DMS53 treated with DMSO at 0.1 percent for 48 hours (cell line): ENCODE results near the gene TBX21.
A peak's percentile ranks its signal among the peaks of the same experiment; 100 is the strongest.
"Not testable (repeated sequence)": the region's sequence is repeated elsewhere in the genome, so short reads cannot be mapped to it uniquely, and the experiment has no call there.

Source experiments
- DNase-seq: peaks from one replicate; lab custom pipeline; 2025; ENCODE audit not compliant: unreplicated experiment; lab: John Stamatoyannopoulos, UW

Gene TBX21

DNA sequence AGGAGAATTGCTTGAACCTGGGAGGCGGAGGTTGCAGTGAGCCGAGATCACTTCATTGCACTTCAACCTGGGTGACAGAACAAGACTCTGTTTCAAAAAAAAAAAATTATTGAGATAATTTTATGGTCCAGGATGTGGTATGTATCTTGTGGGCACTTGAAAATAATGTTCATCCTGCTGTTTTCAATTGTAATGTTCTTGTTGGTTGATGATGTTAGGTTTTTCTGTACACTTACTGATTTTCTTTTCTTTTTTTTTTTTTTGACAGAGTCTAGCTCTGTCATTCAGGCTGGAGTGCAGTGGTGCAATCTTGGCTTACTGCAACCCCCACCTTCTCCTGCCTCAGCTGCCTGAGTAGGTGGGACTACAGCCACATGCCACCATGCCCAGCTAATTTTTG lies 29.7 kb downstream of the TBX21 start:
- DNase-seq, result no peak

DNA sequence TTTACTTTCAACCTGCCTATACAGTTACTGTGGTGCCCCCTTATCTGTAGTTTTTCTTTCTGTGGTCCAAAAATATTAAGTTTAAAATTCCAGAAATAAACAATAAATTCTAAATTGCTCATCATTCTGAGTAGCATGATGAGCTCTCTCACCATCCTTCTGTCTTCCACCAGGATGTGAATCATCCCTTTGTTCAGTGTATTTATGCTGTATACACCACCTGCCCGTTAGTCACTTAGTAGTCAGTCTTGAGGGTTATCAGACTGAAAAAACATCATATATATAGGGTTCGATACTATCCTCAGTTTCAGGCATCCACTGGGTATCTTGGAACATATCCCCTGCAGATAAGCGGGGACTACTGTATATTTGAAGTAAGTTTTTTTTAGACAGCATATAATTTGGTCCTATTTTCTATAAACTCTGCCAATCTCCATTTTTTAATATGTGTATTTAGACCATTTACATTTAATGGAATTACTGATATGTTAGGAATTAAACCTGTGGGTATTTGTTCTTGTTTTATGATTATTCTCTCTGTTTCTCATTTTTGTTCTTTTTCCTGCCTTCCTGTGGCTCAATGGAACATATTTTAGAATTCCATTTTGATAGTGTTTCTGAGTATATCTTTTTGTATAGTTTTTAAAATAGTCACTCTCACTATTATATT lies 31.0 kb downstream of the TBX21 start:
- peak; percentile 13 for DNase-seq

DNA sequence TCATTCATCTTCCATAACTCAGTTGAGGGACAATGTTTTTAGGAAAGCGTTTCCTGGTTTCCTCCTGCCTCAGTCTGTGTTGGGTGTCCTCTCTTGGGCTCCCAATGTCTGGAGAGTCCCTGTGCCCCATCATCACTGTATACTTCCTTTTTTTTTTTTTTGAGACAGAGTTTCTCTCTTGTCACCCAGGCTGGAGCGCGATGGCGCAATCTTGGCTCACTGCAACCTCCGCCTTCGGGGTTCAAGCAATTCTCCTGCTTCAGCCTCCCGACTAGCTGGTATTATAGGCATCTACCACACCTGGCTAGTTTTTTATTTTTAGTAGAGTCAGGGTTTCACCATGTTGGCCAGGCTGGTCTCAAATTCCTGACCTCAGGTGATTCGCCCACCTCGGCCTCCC lies 40.6 kb downstream of the TBX21 start:
- not testable (repeated sequence) for DNase-seq

DNA sequence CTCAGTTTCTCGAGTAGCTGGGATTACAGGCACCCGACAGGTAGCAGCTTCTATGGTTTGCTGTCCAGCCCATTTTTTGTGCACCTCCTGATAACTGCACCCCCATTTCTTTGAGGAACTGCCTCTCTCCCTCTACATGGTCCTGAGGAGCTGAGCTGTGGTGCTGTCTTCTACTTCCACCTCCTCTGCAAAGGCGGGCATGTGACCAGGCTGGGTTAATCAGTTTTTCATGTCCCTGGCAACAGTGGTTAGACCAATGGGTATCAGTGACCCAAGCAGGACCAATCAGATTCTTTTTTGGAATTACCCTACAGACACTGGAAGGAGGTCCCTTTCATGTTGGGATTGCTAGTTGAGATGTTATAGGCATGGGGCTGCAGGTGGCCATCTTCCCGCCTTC lies 41.3 kb downstream of the TBX21 start:
- DNase-seq, result no peak

DNA sequence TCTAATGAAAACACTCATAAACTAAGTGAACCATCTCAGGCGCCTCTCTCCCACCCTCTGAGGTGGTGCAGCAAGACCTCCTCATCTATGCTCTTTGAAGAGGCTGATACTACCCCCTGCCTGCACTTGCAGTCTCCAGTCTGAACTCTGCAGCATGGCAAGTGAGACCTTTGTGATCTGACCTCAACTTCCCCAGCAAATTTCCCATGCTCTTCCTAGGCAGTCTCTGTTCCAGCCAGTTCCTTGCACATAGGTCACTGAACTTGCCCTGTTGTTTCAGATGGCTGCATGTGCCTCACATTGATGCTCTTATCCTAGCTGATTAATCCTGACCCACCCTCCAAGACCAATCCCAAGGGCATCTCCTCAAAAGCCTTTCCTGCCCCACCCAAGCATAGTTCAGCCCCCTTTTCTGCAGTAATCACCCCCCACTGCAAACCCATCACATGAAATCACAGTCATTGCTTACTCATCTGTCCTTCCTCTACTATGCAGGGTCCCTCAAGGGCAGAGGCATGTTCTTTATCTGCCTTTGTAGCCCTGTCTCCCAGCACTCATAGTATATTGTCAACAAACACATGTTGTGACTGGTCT lies 42.0 kb downstream of the TBX21 start:
- no peak for DNase-seq

DNA sequence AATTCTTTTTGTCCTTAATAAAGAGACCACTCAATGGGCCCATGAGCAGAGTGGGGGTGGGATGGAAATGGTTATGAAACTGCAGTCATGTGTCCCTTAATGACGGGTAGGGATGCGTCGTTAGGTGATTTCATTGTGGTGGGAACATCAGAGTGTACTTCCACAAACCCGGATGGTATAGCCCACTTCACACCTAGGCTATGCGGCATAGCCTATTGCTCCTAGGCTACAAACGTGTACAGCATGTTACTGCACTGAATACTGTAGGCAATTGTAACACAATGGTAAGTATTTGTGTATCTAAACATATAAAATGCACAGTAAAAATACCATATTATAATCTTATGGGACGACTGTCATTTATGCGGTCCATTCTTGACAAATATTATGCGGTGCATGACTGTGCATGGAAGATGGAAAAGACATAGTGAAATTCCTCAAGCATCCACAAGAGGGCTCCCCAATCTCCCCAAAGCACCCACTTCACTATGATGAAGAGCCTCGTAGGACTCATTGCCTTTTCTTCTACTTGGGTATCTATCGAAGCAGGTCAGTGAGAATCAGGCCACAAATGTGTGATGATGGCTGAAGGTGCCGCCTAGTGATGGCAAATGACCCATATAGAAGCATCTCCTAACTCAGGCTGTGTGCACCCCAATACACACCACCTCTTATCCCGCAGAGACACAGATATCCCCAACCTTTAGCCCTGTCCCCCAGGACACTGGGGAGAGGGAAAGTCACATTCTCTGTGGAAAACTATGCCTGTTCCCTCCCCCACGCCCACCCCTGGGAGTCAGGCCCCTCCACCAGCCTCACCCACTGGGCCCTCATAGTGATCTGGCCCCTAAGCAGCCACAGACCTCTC lies 43.5 kb downstream of the TBX21 start:
- peak; percentile 60 for DNase-seq

DNA sequence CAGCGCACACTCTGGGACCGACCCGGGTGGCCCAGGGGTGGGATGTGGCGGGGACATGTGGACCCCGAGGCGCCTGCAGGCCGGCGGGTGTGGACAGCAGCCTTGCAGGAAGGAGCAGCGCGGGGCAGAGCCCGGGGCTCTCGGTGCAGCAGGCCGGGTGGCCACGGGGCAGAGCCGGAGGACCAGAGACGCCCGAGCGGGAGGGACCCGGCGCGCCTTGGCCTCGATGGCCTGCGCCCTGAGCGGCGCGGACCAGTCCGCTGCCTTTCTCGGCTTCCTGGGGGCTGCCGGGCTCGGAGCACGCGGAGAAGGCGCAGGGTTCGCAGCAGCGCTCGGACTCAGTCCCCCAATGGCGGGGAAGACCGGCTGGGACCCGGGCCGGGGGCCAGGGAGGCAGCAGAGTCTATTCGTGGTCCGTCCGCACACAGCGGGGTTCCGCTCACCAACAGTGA lies 45.2 kb downstream of the TBX21 start:
- no peak for DNase-seq

DNA sequence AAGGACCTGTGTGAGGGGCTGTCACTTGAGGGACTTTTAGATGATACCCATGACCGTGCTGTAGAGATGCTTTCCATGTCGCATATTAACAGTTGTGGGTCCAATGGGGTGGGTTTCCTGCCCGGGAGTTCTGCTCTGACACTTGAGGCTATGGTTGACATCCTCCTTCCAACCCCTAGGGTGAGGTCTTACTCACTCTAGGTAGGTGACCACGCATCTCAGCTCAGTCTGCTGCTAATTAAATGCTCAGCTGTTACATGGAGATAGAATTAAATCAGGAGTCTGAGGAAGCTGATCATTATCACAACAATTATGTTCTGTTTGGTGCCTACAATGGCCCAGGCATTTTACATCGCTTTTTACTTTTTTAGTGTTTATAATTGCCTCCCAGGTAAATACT lies 48.4 kb downstream of the TBX21 start:
- DNase-seq, result no peak

DNA sequence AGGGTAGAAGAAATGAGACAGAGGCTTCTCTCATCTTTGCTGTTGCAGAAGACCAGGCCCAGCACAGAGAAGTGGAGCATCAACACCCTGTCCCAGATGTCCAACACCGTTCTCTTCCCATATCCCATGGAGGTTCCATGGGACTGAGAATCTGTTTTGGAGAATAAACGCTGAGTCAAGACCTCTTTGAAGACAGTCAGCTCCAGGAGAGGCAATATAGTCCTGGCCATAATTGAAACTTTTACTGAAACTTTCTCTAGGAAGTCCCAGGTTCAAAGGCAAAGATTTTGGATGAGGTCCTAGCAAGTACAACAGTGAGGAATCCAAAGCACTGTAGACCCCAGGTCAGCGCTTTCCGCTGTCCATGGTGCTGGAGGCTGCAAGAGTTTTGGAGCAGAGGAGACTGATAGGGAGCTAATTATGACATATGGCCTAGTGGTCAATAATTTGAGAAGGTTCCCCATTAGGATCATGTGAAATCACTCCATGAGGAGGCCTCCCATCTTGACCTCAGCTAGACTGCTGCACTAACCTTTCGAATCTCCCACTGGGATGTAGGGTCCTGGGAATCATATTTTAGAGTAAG lies 52.6 kb downstream of the TBX21 start:
- no peak for DNase-seq

DNA sequence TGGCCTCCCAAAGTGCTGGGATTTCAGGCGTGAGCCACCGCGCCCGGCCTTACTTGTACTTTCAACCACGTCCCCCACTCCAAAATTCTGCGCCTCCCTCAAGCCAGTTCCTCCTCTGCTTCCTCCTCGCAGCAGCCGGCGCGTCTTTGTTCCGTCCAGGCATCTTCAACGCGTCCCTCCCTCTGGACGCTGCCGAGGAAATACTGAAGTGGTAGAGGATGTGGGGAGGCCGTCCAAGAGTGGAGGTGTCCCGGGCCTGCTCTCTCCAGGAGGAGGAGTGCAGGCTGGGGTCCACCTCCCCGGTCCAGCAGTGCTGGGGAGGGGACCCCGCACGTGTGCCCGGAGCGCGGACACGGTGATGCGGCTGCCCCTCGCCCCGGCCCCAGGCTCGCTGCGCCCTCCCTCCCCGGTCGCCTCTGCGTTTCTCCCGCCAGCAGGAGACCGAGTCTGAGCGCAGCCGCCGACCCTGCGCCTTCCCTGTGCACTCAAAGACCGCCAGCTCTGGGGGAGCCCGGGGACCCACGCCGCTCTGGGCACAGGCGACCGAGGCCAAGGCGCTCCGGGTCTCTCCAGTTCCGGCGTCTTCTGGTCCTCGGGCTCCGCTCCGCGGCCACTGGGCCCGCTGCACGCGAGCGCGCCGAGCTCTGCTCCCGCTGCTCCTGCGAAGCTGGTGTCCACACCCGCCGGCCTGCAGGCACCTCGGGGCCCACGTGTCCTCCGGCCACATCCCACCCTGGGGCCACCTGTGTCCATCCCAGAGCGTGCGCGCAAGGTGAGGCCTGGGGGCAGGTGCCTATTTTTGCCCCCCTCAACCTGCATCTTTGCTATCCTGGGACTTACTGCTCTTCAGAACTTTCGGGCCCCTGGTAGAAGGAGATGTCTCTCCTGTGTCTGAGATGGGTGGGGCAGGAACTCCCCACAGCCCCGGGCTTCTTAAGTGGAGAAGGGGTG lies 56.9 kb downstream of the TBX21 start:
- DNase-seq, result peak; percentile 42

DNA sequence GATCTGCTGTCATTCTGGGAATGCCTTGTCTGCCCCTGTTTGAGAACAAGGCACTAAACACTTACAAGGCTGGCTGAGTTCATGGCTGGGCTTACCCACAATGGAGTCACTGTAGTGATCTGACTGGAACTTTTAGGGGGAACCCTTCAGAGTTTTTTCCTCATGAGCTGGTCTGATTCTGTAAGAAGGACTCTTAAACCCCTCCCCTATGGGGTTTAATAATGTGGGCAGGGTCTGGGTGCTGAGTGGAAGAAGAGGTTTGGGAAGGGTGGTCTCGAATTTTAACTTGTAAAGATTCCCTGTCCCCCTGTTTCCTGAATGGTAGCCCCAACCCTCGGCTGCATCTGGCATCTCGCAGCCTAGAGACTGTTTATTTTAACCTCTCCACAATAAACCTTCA lies 58.0 kb downstream of the TBX21 start:
- DNase-seq, result no peak

DNA sequence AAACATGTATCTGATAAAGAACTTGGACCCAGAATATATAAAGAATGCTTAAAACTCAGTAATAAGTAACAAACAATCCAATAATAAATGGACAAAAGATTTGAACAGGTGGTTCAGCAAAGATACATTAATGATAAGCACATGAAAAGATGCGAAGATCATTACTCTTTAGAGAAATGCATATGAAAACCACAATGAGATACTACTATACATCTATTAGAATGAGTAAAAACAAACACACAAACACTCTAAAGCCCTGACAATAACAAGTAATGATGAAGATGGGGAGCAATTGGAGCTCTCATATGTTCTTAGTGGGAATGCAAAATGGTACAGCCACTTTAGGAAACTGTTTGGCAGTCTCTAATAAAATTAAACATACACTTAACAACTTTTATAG lies 59.4 kb downstream of the TBX21 start:
- DNase-seq, result no peak

DNA sequence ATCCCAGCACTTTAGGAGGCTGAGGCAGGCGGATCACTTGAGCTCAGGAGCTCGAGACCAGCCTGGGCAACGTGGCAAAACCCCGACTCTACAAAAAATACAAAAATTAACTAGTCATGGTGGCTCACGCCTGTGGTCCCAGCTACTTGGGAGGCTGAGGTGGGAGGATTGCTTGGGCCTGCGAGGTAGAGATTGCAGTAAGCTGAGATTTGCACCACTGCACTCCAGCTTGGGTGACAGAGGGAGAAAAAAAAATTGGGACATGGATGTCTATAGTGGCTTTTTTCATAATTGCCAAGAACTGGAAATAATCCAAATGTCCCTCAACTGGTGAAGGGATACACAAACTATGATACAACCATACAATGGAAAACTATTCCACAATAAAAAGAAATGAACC lies 59.9 kb downstream of the TBX21 start:
- no peak for DNase-seq
